NCI-H1105 treated with DMSO at 0.1 percent for 48 hours (cell line): ENCODE data around the gene LAMC1.

Experiments
- DNase-seq: peaks from one replicate; lab custom pipeline; 2025; lab: John Stamatoyannopoulos, UW

Gene LAMC1

GRCh38 chr1:183194527-183195141 lies 171.4 kb downstream of the LAMC1 start:
- DNase-seq, result no peak

GRCh38 chr1:183195142-183195574 lies 171.9 kb downstream of the LAMC1 start:
- no peak for DNase-seq
